Endothelial cell of umbilical vein (primary cell): Measurements from ENCODE around the gene CLPSL2. TPM values are rescaled to one million over a fixed set of nuclear protein-coding genes. Genes with fewer than 3 reads are reported as not detected.

Experiments used
- BruUV-seq: library from RNA; stranded (reverse); fragments of 400-500 nt; replicated peaks from 2 replicates; lab custom pipeline; 2021; lab: Mats Ljungman, UMichigan
- CTCF ChIA-PET: fragments of 300-600, 350-600 bp; sonication (Branson Sonifier 250); formaldehyde crosslinking; loops from one replicate; lab custom pipeline; 2021; ENCODE audit warnings: antibody characterized with exemption, inconsistent platforms; lab: Charles Lee
- POLR2A ChIA-PET: fragments of 300-600, 350-600 bp; sonication (Branson Sonifier 250); formaldehyde crosslinking; loops from one replicate; lab custom pipeline; 2021; ENCODE audit warnings: antibody characterized with exemption, inconsistent platforms; lab: Charles Lee
- DNase-seq: peaks from one replicate; pipeline ENCODE4 v3.0.0-alpha.2; 2011; ENCODE audit warnings: low read depth, low spot score
- FAIRE-seq: peaks from 2 replicates; lab custom pipeline; 2011; peaks lifted over from hg19 to GRCh38; lab: Jason Lieb, UNC
- H2AFZ ChIP-seq: 2 replicates; pipeline ENCODE4 v1.6.0; 2012; ENCODE audit warnings: low read depth, low read length, control low read depth, inconsistent platforms
- H3K27ac ChIP-seq: 2 replicates; pipeline ENCODE4 v1.5.1; 2011; ENCODE audit warnings: low read depth, mild to moderate bottlenecking, control low read depth, low read length, moderate library complexity; ENCODE audit not compliant: insufficient read depth
- H3K27me3 ChIP-seq, 2 experiments: 2 replicates each; pipeline versions ENCODE4 v1.6.0 to v1.6.1; 2011; ENCODE audit warnings: low read length in 2 of 2, mixed read lengths in 1 of 2; ENCODE audit not compliant: control insufficient read depth in 2 of 2, insufficient read depth in 2 of 2
- H3K36me3 ChIP-seq, 2 experiments: 2 replicates in 1 of 2; 3 replicates in 1 of 2; pipeline ENCODE4 v1.5.1; 2011; ENCODE audit warnings: low read length in 2 of 2, mild to moderate bottlenecking in 1 of 2, moderate library complexity in 1 of 2; ENCODE audit not compliant: control insufficient read depth in 2 of 2, insufficient read depth in 2 of 2; ENCODE audit errors: extremely low read depth in 1 of 2
- H3K4me1 ChIP-seq: 3 replicates; pipeline ENCODE4 v1.5.1; 2011; ENCODE audit warnings: mild to moderate bottlenecking, low read length; ENCODE audit not compliant: control insufficient read depth, insufficient read depth; ENCODE audit errors: extremely low read depth
- H3K4me2 ChIP-seq: 2 replicates; pipeline ENCODE4 v1.6.1; 2011; ENCODE audit warnings: low read length, control low read depth, mixed read lengths; ENCODE audit not compliant: insufficient read depth
- H3K4me3 ChIP-seq, 3 experiments: fragments of 200-600 bp in 1 of 3; sonication (generic), shearing (Covaris generic) in 1 of 3; replicated peaks in 1 of 3; 2 replicates each; pipeline ENCODE4 v1.5.1; 2011 to 2016; ENCODE audit warnings: control low read depth in 3 of 3, low read length in 3 of 3, mild to moderate bottlenecking in 2 of 3, inconsistent platforms in 1 of 3, low read depth in 1 of 3, moderate library complexity in 1 of 3; ENCODE audit not compliant: insufficient read depth in 1 of 3
- H3K79me2 ChIP-seq: 2 replicates; pipeline ENCODE4 v1.6.0; 2012; ENCODE audit warnings: low read length, inconsistent platforms; ENCODE audit not compliant: control insufficient read depth, insufficient read depth
- H3K9ac ChIP-seq: replicated peaks from 2 replicates; pipeline ENCODE3; 2011; ENCODE audit warnings: low read length, control low read depth; ENCODE audit not compliant: insufficient read depth; ENCODE audit errors: extremely low read depth
- H3K9me1 ChIP-seq: replicated peaks from 3 replicates; pipeline ENCODE4 v1.6.0; 2011; ENCODE audit warnings: mild to moderate bottlenecking, low read length; ENCODE audit not compliant: control insufficient read depth, insufficient read depth; ENCODE audit errors: extremely low read depth
- H3K9me3 ChIP-seq: replicated peaks from 2 replicates; pipeline ENCODE4 v1.5.1; 2012; ENCODE audit warnings: low read length, inconsistent platforms; ENCODE audit not compliant: control insufficient read depth, insufficient read depth
- H4K20me1 ChIP-seq: replicated peaks from 2 replicates; pipeline ENCODE3; 2011; ENCODE audit warnings: mild to moderate bottlenecking, low read length; ENCODE audit not compliant: control insufficient read depth, insufficient read depth; ENCODE audit errors: extremely low read depth
- CTCF ChIP-seq, 2 donors: IDR thresholded peaks; 1 replicate in 1 of 2; 2 replicates in 1 of 2; pipeline ENCODE4 v1.5.1; 2011; ENCODE audit warnings: low read length in 2 of 2, mild to moderate bottlenecking in 2 of 2, moderate library complexity in 2 of 2, control low read depth in 1 of 2, inconsistent platforms in 1 of 2, low read depth in 1 of 2; ENCODE audit not compliant: insufficient read depth in 1 of 2; ENCODE audit errors: extremely low read depth in 1 of 2
- EZH2 ChIP-seq: IDR thresholded peaks from 2 replicates; pipeline ENCODE4 v1.6.1; 2012; ENCODE audit warnings: borderline replicate concordance, low read depth, mild to moderate bottlenecking, moderate library complexity, low read length, inconsistent platforms; ENCODE audit not compliant: severe bottlenecking
- FOS ChIP-seq: IDR thresholded peaks from 2 replicates; pipeline ENCODE4 v1.6.1; 2011; ENCODE audit warnings: mild to moderate bottlenecking, low read length, moderate library complexity, borderline replicate concordance; ENCODE audit not compliant: insufficient read depth
- GATA2 ChIP-seq: IDR thresholded peaks from 2 replicates; pipeline ENCODE4 v1.7.0; 2011; ENCODE audit warnings: low read depth, mild to moderate bottlenecking, moderate library complexity, mixed read lengths, low read length; ENCODE audit not compliant: insufficient read length, insufficient read depth
- JUN ChIP-seq: IDR thresholded peaks from 2 replicates; pipeline ENCODE4 v1.6.1; 2011; ENCODE audit warnings: borderline replicate concordance, low read depth; ENCODE audit not compliant: insufficient read length, insufficient read depth
- MYC ChIP-seq: IDR thresholded peaks from one replicate; pipeline ENCODE4 v1.6.1; 2011; ENCODE audit warnings: mild to moderate bottlenecking, low read depth, low read length
- POLR2A ChIP-seq: IDR thresholded peaks from 2 replicates; pipeline ENCODE4 v1.6.1; 2012; ENCODE audit warnings: low read depth, mild to moderate bottlenecking, control low read depth, low read length
- POLR2AphosphoS5 ChIP-seq: IDR thresholded peaks from 2 replicates; pipeline ENCODE4 v1.6.1; 2012; ENCODE audit warnings: low read depth, mild to moderate bottlenecking, control low read depth, low read length, moderate library complexity; ENCODE audit not compliant: insufficient read depth
- dilution Hi-C: fragments of 300-500 bp; cut with MboI; formaldehyde crosslinking; loops from one replicate; pipeline ENCODE4 v1.15.0; 2019; ENCODE audit warnings: low sequenced_read_pairs; ENCODE audit not compliant: extremely low pct_ligation_motif_present
- intact Hi-C: fragments of 100-400 bp; cut with micrococcal nuclease; formaldehyde crosslinking; loops from one replicate; pipeline ENCODE4 v1.10.0; 2022
- polyA plus RNA-seq, 4 experiments: library from polyadenylated mRNA; depleted of rRNA in 3 of 4; stranded (reverse) in 3 of 4; unstranded in 1 of 4; fragments of >200 nt; gene quantifications; 2 replicates each; pipeline versions ENCODE4 v1.2.1 to v1.2.3, GENCODE V29; 2011 to 2012; ENCODE audit warnings: missing spikeins in 1 of 4
- total RNA-seq: library from RNA; stranded (reverse); gene quantifications from 2 replicates; pipeline ENCODE4 v1.2.3, GENCODE V29; 2021
- TF ChIP-seq, protein P1 (sequence below): IDR thresholded peaks from 2 replicates; pipeline ENCODE4 v1.6.1; 2011; ENCODE audit not compliant: insufficient read depth, insufficient read length

CLPSL2 gene
- total and polyA plus RNA-seq, 2 donors (not counting 3 experiments of a cell fraction or from before 2014, with no cell fraction given): not detected

DNA sequence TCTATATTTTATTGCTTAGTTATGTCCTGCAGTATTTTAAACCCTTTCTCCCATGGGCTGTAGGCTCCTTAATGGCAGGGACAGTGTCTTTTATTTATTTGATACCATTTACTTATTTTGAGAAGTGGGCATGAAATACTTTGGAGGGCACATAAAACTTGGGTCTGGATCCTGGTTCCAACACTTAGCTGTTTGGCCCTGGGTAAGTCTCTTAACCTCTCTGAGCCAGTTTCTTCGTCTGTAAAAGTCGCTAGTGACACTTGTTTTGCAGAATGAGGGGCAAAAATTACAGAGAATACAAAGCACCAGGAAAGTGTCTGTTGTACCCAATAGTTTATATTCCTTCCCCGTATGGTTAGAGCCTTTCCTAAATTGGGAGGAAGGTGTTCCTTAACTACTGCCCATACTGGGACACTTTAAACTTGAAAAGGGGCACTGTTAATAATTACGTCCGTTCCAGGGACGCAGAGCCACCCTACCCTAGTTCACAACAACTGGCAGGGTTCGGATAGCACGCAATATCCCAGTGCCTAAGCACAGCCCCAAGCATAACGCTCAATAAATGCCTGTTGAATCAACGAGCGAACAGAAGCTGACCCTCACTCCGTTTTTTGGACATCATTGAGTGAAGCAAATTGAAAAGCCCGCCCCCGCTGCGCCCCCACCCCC is 45.5 kb upstream of the CLPSL2 start:
- peak overlapping the region; percentile 75 for H2AFZ ChIP-seq

More for the DNA sequence above, 45.5 kb upstream of the CLPSL2 start:
- TF ChIP-seq POLR2A (no peak), EZH2 (no peak), JUN (no peak), MYC (no peak), FOS (no peak), POLR2AphosphoS5 (no peak), CTCF (IDR thresholded peaks at IDR 0.05; ENCODE audit: extremely low read depth in 1 of 2, insufficient read depth in 1 of 2, low read depth in 1 of 2, low read length in 2 of 2) (no peak), GATA2 (no peak)
- TF ChIP-seq, protein P1, sequence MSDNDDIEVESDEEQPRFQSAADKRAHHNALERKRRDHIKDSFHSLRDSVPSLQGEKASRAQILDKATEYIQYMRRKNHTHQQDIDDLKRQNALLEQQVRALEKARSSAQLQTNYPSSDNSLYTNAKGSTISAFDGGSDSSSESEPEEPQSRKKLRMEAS: no peak
- no peaks in the 10 kb centered on the region for H4K20me1 ChIP-seq
- H3K9me1 ChIP-seq: no peaks in the 10 kb centered on the region
- ChIA-PET CTCF (interaction anchor here (0.8 to 1.5 kb wide), 3 partner anchors 38 to 56 kb away, joined by 3 read pairs; no protein-coding TSS in a partner anchor), POLR2A (no interaction called here)
- H3K9ac ChIP-seq: peak overlapping the region; percentile 93
- no peaks in the 10 kb centered on the region for H3K36me3 ChIP-seq
- FAIRE-seq (no peak), DNase-seq (no peak)
- H3K4me3 ChIP-seq: peak overlapping the region in 2 of 3 experiments; percentile 36 to 73
- dilution Hi-C loops (no loop called here), intact Hi-C loops (loop anchor here (10.0 kb wide), 1 partner anchor 436 kb away; the partner anchor contains the start of gene DEF6)
- no peaks in the 10 kb centered on the region for H3K79me2 ChIP-seq
- peaks cover 44% of the 10 kb centered on the region for H3K4me1 ChIP-seq
- no TSS peak for BruUV-seq
- peak overlapping the region; percentile 80 for H3K4me2 ChIP-seq
- peak overlapping the region; percentile 66 for H3K27ac ChIP-seq
- H3K27me3 ChIP-seq: no peaks in the 10 kb centered on the region
- no peaks in the 10 kb centered on the region for H3K9me3 ChIP-seq
